Panc1 (cell line): ENCODE data around the gene GJB6.

ENCODE experiments used
- CTCF ChIP-seq: fragments of 450-650 bp; IDR thresholded peaks from 2 replicates; pipeline ENCODE4 v1.5.1; 2017; ENCODE audit warnings: mild to moderate bottlenecking
- POLR2AphosphoS5 ChIP-seq: IDR thresholded peaks from 2 replicates; pipeline ENCODE4 v1.6.1; 2012; ENCODE audit warnings: mild to moderate bottlenecking, low read depth, low read length, moderate library complexity

GRCh38 chr13:20195801-20196200, 36.3 kb downstream of the GJB6 start:
- TF ChIP-seq CTCF (no peak), POLR2AphosphoS5 (no peak)
